AG09319 (cell line): ENCODE results near the gene PRKAR1B.

Source experiments
- DNase-seq: peaks from one replicate; pipeline ENCODE4 v3.0.0-alpha.2; 2010; ENCODE audit warnings: low read depth; ENCODE audit errors: extremely low read depth
- TF ChIP-seq, protein P1 (sequence below): IDR thresholded peaks from 2 replicates; pipeline ENCODE4 v1.5.1; 2011; ENCODE audit warnings: low read depth, mild to moderate bottlenecking, inconsistent platforms, low read length, moderate library complexity

PRKAR1B gene

DNA sequence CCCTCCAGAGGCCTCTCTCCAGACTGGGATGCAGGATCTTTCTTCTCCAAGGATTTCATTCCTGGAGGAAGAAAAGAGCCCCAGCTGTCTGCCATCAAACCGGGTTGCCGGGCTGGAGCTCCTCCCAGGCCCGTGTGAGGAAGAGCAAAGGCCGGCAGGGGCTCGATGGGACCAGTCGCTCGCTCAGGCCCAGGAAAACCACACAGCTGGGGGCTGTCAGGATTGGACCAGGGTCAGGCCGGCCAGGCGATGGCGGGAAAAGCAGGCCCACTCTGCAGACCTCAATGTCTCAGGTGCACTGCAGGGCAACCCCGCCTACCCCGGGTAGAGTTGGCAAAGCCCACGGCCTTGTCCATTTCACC lies 98.7 kb downstream of the PRKAR1B start:
- no peak for DNase-seq
- TF ChIP-seq, protein P1, sequence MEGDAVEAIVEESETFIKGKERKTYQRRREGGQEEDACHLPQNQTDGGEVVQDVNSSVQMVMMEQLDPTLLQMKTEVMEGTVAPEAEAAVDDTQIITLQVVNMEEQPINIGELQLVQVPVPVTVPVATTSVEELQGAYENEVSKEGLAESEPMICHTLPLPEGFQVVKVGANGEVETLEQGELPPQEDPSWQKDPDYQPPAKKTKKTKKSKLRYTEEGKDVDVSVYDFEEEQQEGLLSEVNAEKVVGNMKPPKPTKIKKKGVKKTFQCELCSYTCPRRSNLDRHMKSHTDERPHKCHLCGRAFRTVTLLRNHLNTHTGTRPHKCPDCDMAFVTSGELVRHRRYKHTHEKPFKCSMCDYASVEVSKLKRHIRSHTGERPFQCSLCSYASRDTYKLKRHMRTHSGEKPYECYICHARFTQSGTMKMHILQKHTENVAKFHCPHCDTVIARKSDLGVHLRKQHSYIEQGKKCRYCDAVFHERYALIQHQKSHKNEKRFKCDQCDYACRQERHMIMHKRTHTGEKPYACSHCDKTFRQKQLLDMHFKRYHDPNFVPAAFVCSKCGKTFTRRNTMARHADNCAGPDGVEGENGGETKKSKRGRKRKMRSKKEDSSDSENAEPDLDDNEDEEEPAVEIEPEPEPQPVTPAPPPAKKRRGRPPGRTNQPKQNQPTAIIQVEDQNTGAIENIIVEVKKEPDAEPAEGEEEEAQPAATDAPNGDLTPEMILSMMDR = no peak

DNA sequence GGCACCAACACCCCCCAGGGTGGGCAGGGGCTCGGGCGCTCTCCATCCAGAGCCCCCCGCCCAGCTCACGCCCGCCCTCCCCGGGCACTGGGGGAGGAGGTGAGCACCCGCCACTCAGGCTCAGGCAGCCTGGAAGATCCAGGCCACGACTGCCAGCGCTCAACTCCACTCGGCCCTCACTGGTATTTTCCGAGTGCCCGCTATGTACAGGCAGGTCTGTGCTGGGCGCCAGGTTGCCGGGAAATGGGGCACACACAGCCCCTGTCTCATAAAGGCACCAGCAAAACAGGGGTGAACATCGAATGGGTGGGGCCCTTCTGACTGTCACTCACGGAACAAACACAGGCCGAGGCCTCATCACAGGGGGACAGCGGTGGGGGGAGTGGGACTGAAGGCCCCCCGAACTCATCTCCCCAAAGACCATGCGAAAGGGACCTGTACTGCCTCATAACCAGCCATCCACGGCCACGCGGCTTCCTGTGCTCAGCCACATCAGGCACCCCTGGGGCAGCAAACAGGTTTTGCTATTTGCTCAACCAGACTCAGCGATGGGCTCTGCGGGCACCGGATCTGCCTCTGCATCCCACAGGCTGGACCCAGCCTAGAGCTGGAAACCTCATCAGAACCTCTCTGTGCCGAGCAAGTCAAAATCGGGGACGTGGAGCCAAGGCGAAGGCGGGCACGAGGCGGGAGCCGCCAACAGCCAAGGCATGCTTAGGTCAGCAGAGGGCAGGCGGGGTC lies 99.2 kb downstream of the PRKAR1B start:
- TF ChIP-seq, protein P1 = no peak
- no peak for DNase-seq

GRCh38 chr7:625376-625971 lies 101.6 kb downstream of the PRKAR1B start:
- DNase-seq = no peak
- TF ChIP-seq, protein P1 = no peak

- TF ChIP-seq, protein P1 = no peak
Measured at GRCh38 chr7:623464-623863, 103.6 kb downstream of the PRKAR1B start.

GRCh38 chr7:621572-622285 lies 105.4 kb downstream of the PRKAR1B start:
- no peak for DNase-seq
- TF ChIP-seq, protein P1 = no peak

More at GRCh38 chr7:623464-623863, 103.6 kb downstream of the PRKAR1B start:
- no peak for DNase-seq

- TF ChIP-seq, protein P1 = no peak
- no peak for DNase-seq
Measured at GRCh38 chr7:620885-621284, 106.2 kb downstream of the PRKAR1B start.

- DNase-seq = no peak
- TF ChIP-seq, protein P1 = no peak
Measured at GRCh38 chr7:620056-620455, 107.0 kb downstream of the PRKAR1B start.
